Skeletal muscle satellite cell (primary cell): ENCODE measurements around the gene NFASC.

Source experiments
- H3K27me3 ChIP-seq: 2 replicates; pipeline ENCODE4 v1.7.0; 2013; ENCODE audit warnings: low read length; ENCODE audit not compliant: control insufficient read depth, insufficient read depth
- H3K36me3 ChIP-seq: 2 replicates; pipeline ENCODE4 v1.7.0; 2013; ENCODE audit warnings: mild to moderate bottlenecking, control low read depth, low read length; ENCODE audit not compliant: insufficient read depth
- H3K4me1 ChIP-seq: 2 replicates; pipeline ENCODE4 v1.7.0; 2013; ENCODE audit warnings: low read length; ENCODE audit not compliant: control insufficient read depth, insufficient read depth
- H3K4me2 ChIP-seq: 2 replicates; pipeline ENCODE4 v1.7.0; 2013; ENCODE audit warnings: mild to moderate bottlenecking, low read length
- H3K4me3 ChIP-seq: 2 replicates; pipeline ENCODE4 v1.7.0; 2013; ENCODE audit warnings: low read length
- H3K9ac ChIP-seq: 2 replicates; pipeline ENCODE4 v1.7.0; 2013; ENCODE audit warnings: mild to moderate bottlenecking, low read depth, low read length, moderate library complexity
- H3K9me3 ChIP-seq: replicated peaks from 2 replicates; pipeline ENCODE4 v1.7.0; 2013; ENCODE audit warnings: mild to moderate bottlenecking, control low read depth, low read length

NFASC gene

GRCh38 chr1:205037539-205037938 lies 166.9 kb downstream of the NFASC start:
- Histone ChIP-seq H3K4me1 (no peaks in the 10 kb centered on the region), H3K9ac (no peak overlapping the region), H3K36me3 (no peaks in the 10 kb centered on the region), H3K9me3 (no peaks in the 10 kb centered on the region), H3K4me3 (no peak overlapping the region), H3K4me2 (no peak overlapping the region), H3K27me3 (peaks cover 85% of the 10 kb centered on the region)

DNA sequence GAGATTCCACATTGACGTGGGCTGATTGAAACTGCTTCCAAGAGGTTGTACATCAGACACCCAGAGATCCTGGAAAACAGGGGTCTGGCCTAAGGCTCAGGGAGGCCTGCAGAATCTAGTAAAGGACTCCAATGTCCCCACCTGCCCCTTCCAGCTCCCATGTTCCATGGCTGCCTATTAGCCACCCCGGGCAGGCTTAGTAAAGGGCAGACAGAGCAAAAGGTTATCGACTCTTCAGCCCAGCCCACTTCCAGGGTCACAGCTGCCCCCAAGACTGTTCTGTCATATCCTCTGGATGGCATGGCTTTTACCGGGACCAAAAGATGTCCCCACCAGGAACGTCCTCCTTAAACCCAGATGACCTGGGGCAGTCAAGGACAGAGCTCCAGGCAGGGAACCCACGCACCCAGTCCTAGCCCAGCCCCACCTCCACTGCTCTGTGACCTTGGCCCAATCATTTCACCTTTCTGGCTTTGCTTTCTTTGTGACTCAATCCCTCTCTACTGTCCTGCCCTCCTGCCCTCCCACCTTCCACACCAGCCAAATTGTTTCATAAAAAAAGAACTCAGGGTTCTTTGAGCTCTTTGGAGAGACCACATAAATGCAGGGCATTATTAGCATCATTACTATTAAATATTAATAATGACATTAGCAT lies 167.6 kb downstream of the NFASC start:
- Histone ChIP-seq H3K36me3 (no peaks in the 10 kb centered on the region), H3K4me3 (no peak overlapping the region), H3K9me3 (no peaks in the 10 kb centered on the region), H3K4me2 (no peak overlapping the region), H3K4me1 (no peaks in the 10 kb centered on the region), H3K27me3 (peaks cover 84% of the 10 kb centered on the region), H3K9ac (no peak overlapping the region)

GRCh38 chr1:205041001-205041715 lies 170.5 kb downstream of the NFASC start:
- Histone ChIP-seq H3K4me3 (no peak overlapping the region), H3K27me3 (peaks cover 95% of the 10 kb centered on the region), H3K36me3 (no peaks in the 10 kb centered on the region), H3K4me2 (no peak overlapping the region), H3K4me1 (no peaks in the 10 kb centered on the region), H3K9me3 (no peaks in the 10 kb centered on the region), H3K9ac (no peak overlapping the region)

DNA sequence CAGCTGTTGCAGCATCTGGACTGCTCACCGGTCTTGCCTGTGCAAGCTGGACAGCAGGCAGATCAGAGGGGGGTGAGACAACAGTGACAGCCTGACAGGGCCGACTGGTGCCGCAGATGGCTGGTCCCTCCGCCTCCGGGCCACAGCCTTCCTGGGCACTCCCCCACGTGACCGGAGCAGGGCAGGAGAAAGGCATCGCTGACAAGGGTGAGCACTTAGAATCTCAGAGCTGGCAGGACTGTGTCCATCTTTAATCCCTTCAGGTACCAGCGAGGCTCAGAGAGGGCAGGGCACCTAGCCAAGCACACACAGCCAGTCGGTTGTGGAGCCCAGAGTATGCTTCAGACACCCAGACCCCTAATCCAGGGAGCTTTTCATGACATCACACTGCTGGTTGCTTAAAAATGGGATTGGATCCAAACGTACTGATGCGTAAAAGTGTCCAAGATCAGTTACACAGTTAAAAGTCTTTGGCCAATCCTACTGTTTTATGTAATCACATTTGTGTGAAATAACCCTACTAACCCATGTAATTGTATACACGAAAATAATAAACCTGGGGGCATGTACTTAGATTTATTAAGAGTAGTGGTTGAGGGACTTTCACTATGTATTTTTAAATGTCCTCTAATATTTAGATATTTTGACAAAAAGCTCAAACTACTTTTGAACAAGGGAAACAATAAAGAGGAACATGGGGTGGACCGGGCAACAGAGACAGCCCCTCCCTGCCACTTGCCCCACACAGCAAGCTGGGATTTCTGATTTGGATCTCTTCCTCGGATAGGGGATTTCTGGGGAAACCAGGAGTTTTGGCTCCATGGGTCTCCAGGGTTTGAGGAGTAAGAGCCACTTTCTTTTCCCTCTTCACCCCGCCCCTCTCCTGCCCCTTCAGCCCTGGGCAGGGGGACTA lies 171.6 kb downstream of the NFASC start:
- Histone ChIP-seq H3K9me3 (no peaks in the 10 kb centered on the region), H3K4me1 (no peaks in the 10 kb centered on the region), H3K27me3 (peaks cover 96% of the 10 kb centered on the region), H3K4me3 (no peak overlapping the region), H3K4me2 (no peak overlapping the region), H3K9ac (no peak overlapping the region), H3K36me3 (no peaks in the 10 kb centered on the region)

DNA sequence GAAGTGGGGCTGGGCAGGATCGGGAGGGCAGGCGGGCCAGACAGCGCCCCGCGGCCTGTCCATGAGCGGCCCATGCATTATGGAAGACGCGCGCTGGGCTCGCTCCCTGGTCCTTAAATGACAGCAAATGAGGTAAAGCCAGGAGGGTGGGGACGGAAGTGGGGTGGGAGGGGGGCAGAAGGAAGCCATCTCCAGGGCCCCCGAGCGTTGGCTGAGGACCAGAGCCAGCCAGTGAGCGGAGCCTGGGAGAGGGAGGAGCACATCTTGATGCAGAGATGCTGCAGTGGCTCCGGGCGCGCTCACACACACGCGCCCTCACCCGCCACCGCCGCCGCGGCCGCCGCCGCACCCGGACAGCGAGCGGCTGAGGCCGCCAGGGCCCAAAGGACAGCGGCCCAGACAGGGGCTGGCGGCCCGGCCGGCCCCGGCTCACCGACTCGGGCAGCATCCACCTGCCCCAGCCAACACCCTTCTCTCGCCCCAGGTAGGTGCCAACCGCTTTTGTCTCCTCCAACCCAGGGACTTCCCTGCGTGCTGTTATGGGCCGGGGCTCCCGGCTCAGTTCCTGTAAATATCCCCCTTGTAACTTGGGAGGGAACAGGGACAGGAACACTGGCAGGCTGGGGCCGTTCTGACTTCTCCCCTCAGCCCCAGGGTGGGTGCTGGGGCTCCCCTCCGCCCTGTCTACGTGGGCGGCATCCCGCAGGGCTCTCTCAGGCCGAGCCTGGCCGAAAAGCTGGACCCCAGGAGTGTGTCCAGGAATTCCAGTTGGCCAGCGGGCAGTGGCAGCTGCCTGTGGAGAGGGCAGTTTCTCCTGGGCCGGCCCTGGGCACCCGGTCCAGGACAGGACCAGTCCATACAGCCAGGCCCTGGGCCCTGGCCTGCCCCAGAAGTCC lies 172.5 kb downstream of the NFASC start, which contains the start of gene CNTN2:
Gene CNTN2 (plus strand): TSS at position 302 of the 896 bp plus-strand sequence. CDS start 9,974 bp downstream, outside the sequence.
- H3K27me3 ChIP-seq, result peaks cover 96% of the 10 kb centered on the region

DNA sequence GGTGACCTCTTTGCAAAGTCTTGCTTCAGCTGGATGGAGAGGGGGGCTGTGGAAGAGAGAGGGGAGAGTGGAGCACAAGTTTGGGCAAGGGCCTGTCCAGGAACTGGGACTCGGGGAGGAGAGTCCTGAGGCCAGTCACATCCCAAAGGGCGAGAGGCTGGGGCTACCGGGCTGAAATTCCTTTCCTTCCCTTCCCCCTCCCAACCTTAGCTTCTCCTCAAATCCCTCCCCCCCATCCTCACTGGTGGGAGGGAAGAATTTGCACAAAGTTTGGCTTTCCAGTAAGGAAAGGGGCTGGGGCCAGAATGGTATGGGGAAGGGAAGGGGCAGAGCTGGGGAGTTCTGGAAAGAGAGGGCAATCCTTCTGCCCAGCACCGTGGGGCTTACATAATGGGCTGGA lies 173.2 kb downstream of the NFASC start:
- no peak overlapping the region for H3K9ac ChIP-seq
- H3K27me3 ChIP-seq, result peaks cover 97% of the 10 kb centered on the region
- H3K4me3 ChIP-seq, result no peak overlapping the region
- H3K9me3 ChIP-seq, result no peaks in the 10 kb centered on the region
- H3K36me3 ChIP-seq, result no peaks in the 10 kb centered on the region
- no peak overlapping the region for H3K4me2 ChIP-seq
- no peaks in the 10 kb centered on the region for H3K4me1 ChIP-seq

More for the DNA sequence above, 172.5 kb downstream of the NFASC start, which contains the start of gene CNTN2:
- Histone ChIP-seq H3K36me3 (no peaks in the 10 kb centered on the region), H3K4me3 (no peak within 1 kb of the TSS), H3K9me3 (no peaks in the 10 kb centered on the region), H3K4me2 (no peak within 1 kb of the TSS), H3K4me1 (no peaks in the 10 kb centered on the region), H3K9ac (no peak within 1 kb of the TSS)

- Histone ChIP-seq H3K4me1 (no peaks in the 10 kb centered on the region), H3K4me3 (no peak overlapping the region), H3K27me3 (peaks cover 97% of the 10 kb centered on the region), H3K4me2 (no peak overlapping the region), H3K9me3 (no peaks in the 10 kb centered on the region), H3K36me3 (no peaks in the 10 kb centered on the region), H3K9ac (no peak overlapping the region)
Observed at GRCh38 chr1:205044741-205045140, 174.1 kb downstream of the NFASC start.

- Histone ChIP-seq H3K36me3 (no peaks in the 10 kb centered on the region), H3K4me1 (no peaks in the 10 kb centered on the region), H3K9me3 (no peaks in the 10 kb centered on the region), H3K4me3 (no peak overlapping the region), H3K9ac (no peak overlapping the region), H3K4me2 (no peak overlapping the region), H3K27me3 (peaks cover 97% of the 10 kb centered on the region)
Observed at GRCh38 chr1:205045146-205045545, 174.5 kb downstream of the NFASC start.

- H3K27me3 ChIP-seq, result peaks cover 83% of the 10 kb centered on the region
- no peak overlapping the region for H3K4me2 ChIP-seq
- no peaks in the 10 kb centered on the region for H3K9me3 ChIP-seq
- no peaks in the 10 kb centered on the region for H3K4me1 ChIP-seq
- no peak overlapping the region for H3K9ac ChIP-seq
- H3K36me3 ChIP-seq, result no peaks in the 10 kb centered on the region
- H3K4me3 ChIP-seq, result no peak overlapping the region
Observed at GRCh38 chr1:205046870-205047269, 176.2 kb downstream of the NFASC start.

DNA sequence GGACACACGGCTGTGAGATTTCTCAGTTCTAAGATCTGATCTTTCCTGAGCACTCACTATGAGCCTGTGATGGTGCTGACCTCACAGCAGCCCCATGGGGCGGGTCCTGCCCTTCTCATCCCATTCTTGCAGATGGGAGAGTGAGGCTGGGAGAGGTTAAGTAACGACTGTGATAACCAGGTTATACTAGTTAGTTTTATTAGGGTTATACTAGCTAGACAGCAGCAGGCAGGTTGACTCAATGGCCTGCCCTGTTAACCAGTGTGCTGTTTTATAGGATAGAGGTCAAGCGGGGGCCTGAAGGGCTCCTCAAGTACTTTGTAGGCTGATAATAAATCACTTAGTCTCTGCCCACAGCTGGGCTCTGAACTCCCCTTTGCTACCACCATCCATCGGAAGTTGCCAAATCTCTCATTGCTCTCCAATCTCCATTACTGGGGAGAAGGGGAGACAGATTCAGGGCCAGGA lies 177.1 kb downstream of the NFASC start:
- Histone ChIP-seq H3K4me2 (no peak overlapping the region), H3K4me1 (no peaks in the 10 kb centered on the region), H3K9me3 (no peaks in the 10 kb centered on the region), H3K27me3 (peaks cover 82% of the 10 kb centered on the region), H3K36me3 (no peaks in the 10 kb centered on the region), H3K4me3 (no peak overlapping the region), H3K9ac (no peak overlapping the region)
